ENCODE measurements around the gene PCSK6.

- no peak for TF ChIP-seq ZNF396 (CRISPR knock-in tag; IDR thresholded peaks at IDR 0.05; ENCODE audit: borderline replicate concordance)
- TF ChIP-seq ZBTB21 (CRISPR knock-in tag; IDR thresholded peaks at IDR 0.05; ENCODE audit: borderline replicate concordance), result no peak
- no peak for TF ChIP-seq E2F5 (CRISPR knock-in tag; IDR thresholded peaks at IDR 0.05)
- TF ChIP-seq FOXP1 (CRISPR knock-in tag; IDR thresholded peaks at IDR 0.05; ENCODE audit: borderline replicate concordance), result no peak
- no peak for TF ChIP-seq MAX (CRISPR knock-in tag; IDR thresholded peaks at IDR 0.05)
- no peak for TF ChIP-seq ATF6 (CRISPR knock-in tag; IDR thresholded peaks at IDR 0.05)
- no peak for TF ChIP-seq E2F4 (CRISPR knock-in tag; IDR thresholded peaks at IDR 0.05; ENCODE audit: borderline replicate concordance, low read depth)
- no peak for TF ChIP-seq GABPB1 (CRISPR knock-in tag; IDR thresholded peaks at IDR 0.05)
- no peak for TF ChIP-seq HMGA2 (CRISPR knock-in tag; IDR thresholded peaks at IDR 0.05)
These were observed 162.3 kb downstream of the PCSK6 start for GRCh38 chr15:101327147-101327740.
